Hematopoietic multipotent progenitor cell treated with erythropoietin and hydrocortisone succinate and interleukin-3 and kit ligand, for 6 days (in vitro differentiated cells): Measurements from ENCODE around the gene KLHL4.
A peak's percentile ranks its signal among the peaks of the same experiment; 100 is the strongest.
"Not testable (repeated sequence)": the region's sequence is repeated elsewhere in the genome, so short reads cannot be mapped to it uniquely, and the experiment has no call there.

Source experiments
- DNase-seq: peaks from one replicate; pipeline ENCODE4 v3.0.0-alpha.2; 2015

Gene KLHL4

DNA sequence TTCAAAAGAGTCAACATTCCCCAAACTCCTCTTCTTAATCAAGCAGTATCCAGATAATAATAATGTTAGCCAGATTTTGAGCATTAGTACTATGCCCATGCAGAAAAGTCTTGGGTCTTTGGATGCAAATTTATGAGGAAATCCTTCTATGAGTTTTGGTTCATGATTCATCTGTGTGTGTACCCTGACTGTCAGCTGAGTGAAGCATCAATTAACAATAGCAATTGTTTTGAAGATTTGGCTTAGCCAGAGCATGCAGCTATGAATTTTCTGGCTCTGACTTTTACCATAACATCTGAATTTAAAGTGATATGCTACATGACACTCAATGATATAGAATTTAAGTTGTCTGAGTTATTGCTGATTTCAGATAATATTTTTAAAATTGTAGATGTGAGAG, 145.8 kb downstream of the KLHL4 start:
- no peak for DNase-seq

DNA sequence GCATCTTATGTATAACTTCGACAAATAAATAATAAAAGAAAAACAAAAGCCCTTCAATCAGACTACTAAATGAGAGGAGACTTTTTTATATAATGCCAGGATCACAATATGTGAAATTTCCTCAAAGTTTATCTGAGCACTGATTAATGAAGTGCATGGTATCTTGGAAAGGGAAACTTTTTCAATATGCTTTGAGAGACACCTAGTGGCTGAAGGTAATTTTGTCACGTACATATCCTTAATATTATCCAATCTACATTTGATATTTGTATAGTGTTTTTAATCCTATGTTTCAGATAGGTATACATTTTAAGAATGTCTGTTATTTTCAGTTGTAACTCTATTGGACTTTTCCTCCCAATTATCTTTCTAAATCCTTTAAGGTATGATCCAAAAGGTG, 146.8 kb downstream of the KLHL4 start:
- peak; percentile 16 for DNase-seq

DNA sequence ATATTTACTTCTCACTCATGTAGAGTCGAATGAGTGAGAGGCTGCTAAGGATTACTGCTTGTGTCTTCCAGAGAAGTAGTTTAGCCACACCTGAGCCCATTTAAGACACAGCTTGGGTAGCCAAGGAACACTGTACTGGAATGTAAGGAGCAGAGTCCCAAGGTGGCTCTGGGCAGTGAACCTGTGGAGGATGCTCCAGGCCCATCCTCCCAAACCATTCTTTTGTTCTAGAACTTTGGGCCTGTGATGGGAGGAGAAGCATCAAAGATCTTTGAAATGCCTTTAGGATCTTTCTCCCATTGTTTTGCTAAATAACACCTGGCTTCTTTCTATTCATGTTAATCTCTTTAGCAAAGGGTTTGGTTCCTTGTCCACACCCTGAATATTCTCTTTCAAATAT, 162.2 kb downstream of the KLHL4 start:
- no peak for DNase-seq

DNA sequence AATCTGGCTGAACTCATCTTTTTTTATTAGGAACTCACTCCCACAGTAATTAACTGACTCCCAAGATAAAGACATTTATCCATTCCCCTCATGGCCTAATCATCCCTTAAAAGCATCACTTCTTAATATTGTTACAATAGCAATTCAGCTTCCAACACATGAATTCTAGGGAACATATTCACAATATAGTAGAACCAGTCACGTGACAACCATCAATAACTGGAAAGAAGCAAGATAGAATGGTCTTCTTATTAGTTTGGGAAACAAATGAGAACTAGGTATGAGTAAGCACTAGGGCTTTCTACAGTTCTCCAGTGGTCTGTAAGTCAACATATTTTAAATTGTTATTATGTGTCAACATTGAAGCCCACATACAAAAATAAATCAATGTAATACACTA, 170.1 kb downstream of the KLHL4 start:
- no peak for DNase-seq

DNA sequence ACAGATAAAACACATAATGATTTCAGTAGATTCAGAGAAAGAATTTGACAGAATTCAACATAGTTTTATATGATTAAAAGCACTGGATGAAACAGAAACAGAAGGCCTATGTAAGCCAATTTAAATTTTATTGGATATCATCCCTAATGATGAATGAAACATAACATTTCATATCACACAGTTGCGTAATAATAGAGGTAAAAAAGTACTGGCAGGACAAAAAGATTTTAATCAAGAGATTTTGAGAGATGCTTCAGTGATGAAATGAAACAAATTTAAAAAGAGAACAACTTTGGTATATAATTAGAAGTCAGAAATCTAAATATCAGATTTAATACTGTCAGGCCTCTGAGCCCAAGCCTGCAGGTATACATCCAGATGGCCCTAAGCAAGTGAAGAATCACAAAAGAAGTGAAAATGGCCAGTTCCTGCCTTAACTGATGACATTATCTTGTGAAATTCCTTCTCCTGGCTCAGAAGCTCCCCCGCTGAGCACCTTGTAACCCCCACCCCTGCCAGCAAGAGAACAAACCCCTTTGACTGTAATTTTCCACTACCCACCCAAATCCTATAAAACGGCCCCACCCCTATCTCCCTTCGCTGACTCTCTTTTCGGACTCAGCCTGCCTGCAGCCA, 170.6 kb downstream of the KLHL4 start:
- not testable (repeated sequence) for DNase-seq

DNA sequence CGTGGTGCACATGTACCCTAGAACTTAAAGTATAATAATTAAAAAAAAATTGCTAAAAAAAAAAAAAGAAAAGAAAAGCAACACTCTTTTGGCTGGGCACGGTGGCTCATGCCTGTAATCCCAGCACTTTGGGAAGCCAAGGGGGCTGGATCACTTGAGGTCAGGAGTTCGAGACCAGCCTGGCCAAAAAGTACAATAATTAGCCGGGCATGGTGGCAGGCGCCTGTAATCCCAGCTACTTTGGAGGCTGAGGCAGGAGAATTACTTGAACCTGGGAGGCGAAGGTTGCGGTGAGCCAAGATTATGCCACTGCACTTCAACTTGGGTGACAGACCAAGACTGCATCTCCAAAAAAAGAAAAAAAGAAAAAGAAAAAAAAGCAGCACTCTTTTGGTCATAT, 171.6 kb downstream of the KLHL4 start:
- DNase-seq: not testable (repeated sequence)

DNA sequence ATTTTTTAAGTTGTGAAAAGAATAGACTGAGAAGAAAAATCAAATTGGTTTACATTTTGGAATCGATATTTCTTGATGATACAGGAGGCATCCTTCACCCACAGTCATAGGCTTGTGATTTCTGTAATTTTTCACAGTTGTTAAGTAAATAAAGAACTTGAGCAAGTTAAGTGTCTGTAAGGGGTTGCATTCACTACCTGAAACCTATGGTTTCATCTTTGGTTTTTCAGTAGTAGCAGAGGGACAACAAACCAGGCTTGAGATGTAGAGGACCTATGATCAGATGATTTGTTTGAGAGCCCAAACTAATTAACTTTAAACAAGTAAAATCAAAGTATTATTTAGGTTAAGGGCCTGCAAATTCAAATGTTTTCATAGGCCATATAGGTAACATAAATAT, 175.6 kb downstream of the KLHL4 start:
- no peak for DNase-seq

DNA sequence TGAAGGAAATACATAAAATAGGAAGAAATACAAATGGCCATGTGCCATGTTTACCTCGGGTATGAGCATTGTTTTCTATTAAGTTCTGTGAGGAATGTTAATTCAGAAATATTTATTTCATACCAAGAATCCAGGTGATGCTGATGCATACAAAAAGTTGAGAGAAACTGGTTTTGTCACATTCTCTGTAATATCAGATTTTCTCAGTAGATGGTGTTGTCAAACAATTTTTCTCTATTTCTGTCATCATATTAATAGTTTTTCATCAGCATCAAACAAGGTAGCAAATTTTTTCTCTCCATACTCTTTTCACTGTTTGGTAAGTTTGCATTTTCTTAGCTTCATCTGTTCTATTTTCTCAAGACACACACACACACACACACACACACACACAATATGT, 179.8 kb downstream of the KLHL4 start:
- DNase-seq: no peak

DNA sequence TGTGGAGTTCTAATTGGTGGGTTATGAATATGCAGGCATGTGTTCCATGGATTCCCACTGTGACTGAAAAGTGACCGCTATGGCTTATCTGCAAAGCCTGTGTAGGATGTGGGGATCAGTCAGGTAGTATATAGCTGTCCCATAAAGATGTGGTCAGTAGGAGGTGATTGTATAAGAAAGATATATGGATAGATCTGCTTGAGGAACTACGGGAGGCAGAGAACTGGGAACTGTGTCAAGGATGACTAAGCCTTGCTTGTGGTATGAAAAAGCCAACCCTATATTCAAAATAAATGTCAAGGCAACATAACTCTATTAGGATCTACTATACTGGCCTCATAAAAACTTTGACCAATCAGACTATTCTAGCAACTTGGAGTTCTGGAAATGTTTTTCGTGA, 185.2 kb downstream of the KLHL4 start:
- DNase-seq: no peak

DNA sequence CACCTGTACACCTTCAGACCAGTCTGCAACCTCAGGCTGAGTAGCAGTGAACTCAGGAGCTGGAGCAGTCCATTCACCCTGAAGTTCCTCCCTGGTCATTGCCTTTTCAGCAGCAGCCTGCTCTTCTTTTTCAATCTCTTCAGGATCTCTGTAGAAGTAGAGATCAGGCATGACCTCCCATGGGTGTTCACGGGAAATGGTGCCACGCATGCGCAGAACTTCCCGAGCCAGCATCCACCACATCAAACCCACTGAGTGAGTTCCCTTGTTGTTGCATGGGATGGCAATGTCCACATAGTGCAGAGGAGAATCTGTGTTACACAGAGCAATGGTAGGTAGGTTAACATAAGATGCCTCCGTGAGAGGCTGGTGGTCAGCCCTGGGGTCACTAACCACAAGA, 185.9 kb downstream of the KLHL4 start:
- not testable (repeated sequence) for DNase-seq

DNA sequence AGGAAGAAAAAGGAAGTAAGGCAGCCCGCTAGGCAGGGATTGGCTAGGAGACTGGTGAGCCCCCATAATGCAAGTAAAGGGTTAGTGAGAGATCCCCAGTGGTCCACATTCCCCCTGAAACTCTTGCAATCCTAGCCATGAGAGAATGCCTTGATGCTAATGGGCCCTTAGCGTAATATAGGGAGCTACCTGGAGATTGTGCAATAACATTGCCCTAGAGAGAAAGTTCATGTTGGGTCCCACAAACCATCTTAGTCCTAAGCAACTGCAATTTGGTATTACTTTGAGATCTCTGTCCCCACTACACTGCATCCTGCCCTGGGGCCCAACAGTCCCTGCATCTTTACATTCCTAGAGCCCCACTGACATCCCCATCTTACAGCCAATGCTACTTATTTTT, 188.5 kb downstream of the KLHL4 start:
- DNase-seq: no peak

DNA sequence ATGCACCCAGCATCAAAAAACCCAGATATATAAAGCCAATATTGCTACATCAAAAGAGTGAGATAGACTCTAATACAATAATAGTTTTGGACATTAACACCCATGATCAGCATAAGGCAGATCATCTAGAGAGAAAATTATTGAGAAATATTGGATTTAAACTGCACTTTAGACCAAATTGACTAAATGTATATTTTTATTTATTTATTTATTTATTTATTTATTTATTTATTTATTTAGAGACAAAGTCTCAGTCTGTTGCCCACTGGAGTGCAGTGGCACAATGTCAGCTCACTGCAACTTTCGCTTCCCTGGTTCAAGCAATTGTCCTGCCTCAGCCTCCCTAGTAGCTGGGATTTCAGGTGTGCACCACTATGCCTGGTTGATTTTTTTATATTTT, 193.0 kb downstream of the KLHL4 start:
- no peak for DNase-seq
